ENCODE results near the gene ARSG.

- TF ChIP-seq CTCF (IDR thresholded peaks at IDR 0.05) (no peak), POLR2A (IDR thresholded peaks at IDR 0.05) (peak in 1 of 4 donors; percentile 37), EP300 (IDR thresholded peaks at IDR 0.05) (no peak)
Measured at GRCh38 chr17:68296217-68297191, 5.2 kb downstream of the ARSG start.
